Suprapubic skin (tissue), 4 donors: Measurements from ENCODE around the gene PCTP. TPM values are rescaled to one million over a fixed set of nuclear protein-coding genes. Genes with fewer than 3 reads are reported as not detected.

Source experiments
- DNase-seq, 2 donors: peaks; one replicate each; pipeline ENCODE4 v3.0.0-alpha.2; 2019; ENCODE audit warnings: low spot score in 2 of 2
- H3K27ac ChIP-seq: fragments of 200-600 bp; sonication (generic); one replicate; pipeline ENCODE4 v1.5.1; 2019
- H3K27me3 ChIP-seq: fragments of 200-600 bp; sonication (generic); one replicate; pipeline ENCODE4 v1.5.1; 2019
- H3K36me3 ChIP-seq: fragments of 200-600 bp; sonication (generic); one replicate; pipeline ENCODE4 v1.5.1; 2019
- H3K4me1 ChIP-seq: fragments of 200-600 bp; sonication (generic); one replicate; pipeline ENCODE4 v1.5.1; 2019
- H3K4me3 ChIP-seq: fragments of 200-600 bp; sonication (generic); one replicate; pipeline ENCODE4 v1.5.1; 2019; ENCODE audit warnings: mild to moderate bottlenecking
- H3K9me3 ChIP-seq: fragments of 200-600 bp; sonication (generic); one replicate; pipeline ENCODE4 v1.5.1; 2019
- EP300 ChIP-seq: sonication (generic); formaldehyde crosslinking; IDR thresholded peaks from one replicate; pipeline ENCODE4 v1.6.1; 2017; ENCODE audit warnings: antibody characterized with exemption
- POLR2A ChIP-seq, 2 donors: fragments of 450-650 bp; IDR thresholded peaks; one replicate each; pipeline ENCODE4 v1.6.1; 2017; ENCODE audit warnings: antibody characterized with exemption in 2 of 2, mild to moderate bottlenecking in 2 of 2, moderate library complexity in 2 of 2
- POLR2AphosphoS5 ChIP-seq, 3 donors: sonication (generic); formaldehyde crosslinking; IDR thresholded peaks; one replicate each; pipeline ENCODE4 v1.6.1; 2017; ENCODE audit warnings: antibody characterized with exemption in 3 of 3
- WGBS: methylation state at CpG from one replicate; pipeline ENCODE4 v1.1.5; 2018; 5-methylcytosine and 5-hydroxymethylcytosine counted together
- total RNA-seq, 4 donors: library from RNA; depleted of rRNA; stranded (reverse); fragments of >200 nt; gene quantifications; one replicate each; pipeline ENCODE4 v1.1.0, GENCODE V29; 2016
- TF ChIP-seq, protein P1 (sequence below), 2 donors: fragments of 200-600 bp in 1 of 2; fragments of 450-650 bp in 1 of 2; sonication (generic) in 1 of 2; IDR thresholded peaks; one replicate each; pipeline ENCODE4 v1.5.1; 2016 to 2019; ENCODE audit warnings: antibody characterized with exemption in 2 of 2, mild to moderate bottlenecking in 1 of 2, moderate library complexity in 1 of 2

The PCTP gene
- total RNA-seq, 4 donors from 2014 or later, result 6.4 to 17.4 (median 11.2) TPM

DNA sequence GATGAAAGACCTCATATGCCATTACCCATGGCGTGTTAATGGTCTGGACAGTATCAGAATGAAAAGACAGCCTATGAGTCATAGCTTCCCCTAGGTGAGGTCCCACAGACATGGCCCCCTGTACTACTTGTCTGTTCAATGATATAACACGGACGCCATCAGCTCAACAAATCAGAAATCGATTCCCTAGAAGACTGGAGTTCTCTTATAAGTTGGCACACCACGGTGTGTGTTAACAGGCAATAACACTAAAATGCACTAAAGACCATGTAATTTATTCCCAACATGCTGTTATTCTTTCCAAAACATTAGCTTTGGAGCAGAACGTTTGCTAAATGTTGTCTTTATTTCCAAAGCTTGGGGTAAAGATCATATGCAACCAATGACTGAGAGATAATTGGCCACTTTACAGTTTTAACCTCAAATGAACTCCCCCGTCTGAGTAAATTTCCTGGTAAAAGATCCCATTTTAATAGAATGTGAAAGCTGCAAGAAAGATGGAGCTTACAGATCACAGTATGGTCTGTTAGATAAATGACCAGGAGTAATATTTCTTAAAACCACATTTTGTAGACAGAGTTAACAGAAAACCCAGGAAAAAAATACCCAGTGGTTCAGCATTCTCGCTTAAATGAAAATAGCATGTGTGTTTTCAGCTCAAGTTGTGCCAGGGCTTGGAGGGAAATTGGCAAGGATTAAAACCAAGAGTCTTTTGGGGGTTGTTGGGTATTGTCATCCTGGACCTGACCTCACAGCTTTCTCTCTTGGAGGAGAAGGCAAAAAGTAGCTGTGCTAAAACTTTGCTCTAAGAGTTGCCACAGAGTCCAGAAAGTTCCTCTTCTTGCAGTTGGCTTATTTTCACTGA, 65.9 kb downstream of the PCTP start:
- H3K9me3 ChIP-seq, result no peaks in the 10 kb centered on the region
- H3K4me1 ChIP-seq, result no peaks in the 10 kb centered on the region
- H3K4me3 ChIP-seq, result no peak overlapping the region
- TF ChIP-seq POLR2A (IDR thresholded peaks at IDR 0.05), result no peak
- no peak for TF ChIP-seq EP300
- TF ChIP-seq POLR2AphosphoS5 (IDR thresholded peaks at IDR 0.05), result no peak
- TF ChIP-seq, protein P1, sequence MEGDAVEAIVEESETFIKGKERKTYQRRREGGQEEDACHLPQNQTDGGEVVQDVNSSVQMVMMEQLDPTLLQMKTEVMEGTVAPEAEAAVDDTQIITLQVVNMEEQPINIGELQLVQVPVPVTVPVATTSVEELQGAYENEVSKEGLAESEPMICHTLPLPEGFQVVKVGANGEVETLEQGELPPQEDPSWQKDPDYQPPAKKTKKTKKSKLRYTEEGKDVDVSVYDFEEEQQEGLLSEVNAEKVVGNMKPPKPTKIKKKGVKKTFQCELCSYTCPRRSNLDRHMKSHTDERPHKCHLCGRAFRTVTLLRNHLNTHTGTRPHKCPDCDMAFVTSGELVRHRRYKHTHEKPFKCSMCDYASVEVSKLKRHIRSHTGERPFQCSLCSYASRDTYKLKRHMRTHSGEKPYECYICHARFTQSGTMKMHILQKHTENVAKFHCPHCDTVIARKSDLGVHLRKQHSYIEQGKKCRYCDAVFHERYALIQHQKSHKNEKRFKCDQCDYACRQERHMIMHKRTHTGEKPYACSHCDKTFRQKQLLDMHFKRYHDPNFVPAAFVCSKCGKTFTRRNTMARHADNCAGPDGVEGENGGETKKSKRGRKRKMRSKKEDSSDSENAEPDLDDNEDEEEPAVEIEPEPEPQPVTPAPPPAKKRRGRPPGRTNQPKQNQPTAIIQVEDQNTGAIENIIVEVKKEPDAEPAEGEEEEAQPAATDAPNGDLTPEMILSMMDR (IDR thresholded peaks at IDR 0.05), result no peak
- 67% methylated on average over 8 of the region's 8 CpGs for WGBS
- H3K36me3 ChIP-seq, result no peaks in the 10 kb centered on the region
- no peak overlapping the region for H3K27ac ChIP-seq
- no peak for DNase-seq
- no peaks in the 10 kb centered on the region for H3K27me3 ChIP-seq

- no peak overlapping the region for H3K4me3 ChIP-seq
- 73% methylated on average over 1 of the region's 1 CpG for WGBS
- H3K4me1 ChIP-seq, result no peaks in the 10 kb centered on the region
- no peak for TF ChIP-seq POLR2AphosphoS5 (IDR thresholded peaks at IDR 0.05)
- no peak for TF ChIP-seq POLR2A (IDR thresholded peaks at IDR 0.05)
- no peak for TF ChIP-seq EP300
- TF ChIP-seq, protein P1 (IDR thresholded peaks at IDR 0.05), result no peak
- H3K27ac ChIP-seq, result no peak overlapping the region
- no peaks in the 10 kb centered on the region for H3K27me3 ChIP-seq
- DNase-seq, result no peak
- no peaks in the 10 kb centered on the region for H3K9me3 ChIP-seq
- H3K36me3 ChIP-seq, result no peaks in the 10 kb centered on the region
Measured at GRCh38 chr17:55817397-55817709, 66.5 kb downstream of the PCTP start.

- H3K4me1 ChIP-seq, result no peaks in the 10 kb centered on the region
- WGBS, result 75% methylated on average over 3 of the region's 3 CpGs
- no peak for DNase-seq
- no peaks in the 10 kb centered on the region for H3K36me3 ChIP-seq
- TF ChIP-seq EP300 (no peak), POLR2A (IDR thresholded peaks at IDR 0.05) (no peak), POLR2AphosphoS5 (IDR thresholded peaks at IDR 0.05) (no peak)
- TF ChIP-seq, protein P1 (IDR thresholded peaks at IDR 0.05), result no peak
- no peak overlapping the region for H3K4me3 ChIP-seq
- H3K27me3 ChIP-seq, result no peaks in the 10 kb centered on the region
- H3K27ac ChIP-seq, result no peak overlapping the region
- no peaks in the 10 kb centered on the region for H3K9me3 ChIP-seq
Measured at GRCh38 chr17:55818026-55818425, 67.2 kb downstream of the PCTP start.

GRCh38 chr17:55818451-55819375, 67.9 kb downstream of the PCTP start:
- TF ChIP-seq, protein P1 (IDR thresholded peaks at IDR 0.05), result no peak
- TF ChIP-seq POLR2A (IDR thresholded peaks at IDR 0.05) (no peak), EP300 (no peak), POLR2AphosphoS5 (IDR thresholded peaks at IDR 0.05) (no peak)
- H3K4me1 ChIP-seq, result no peaks in the 10 kb centered on the region
- no peak overlapping the region for H3K27ac ChIP-seq
- no peak for DNase-seq
- no peak overlapping the region for H3K4me3 ChIP-seq
- no peaks in the 10 kb centered on the region for H3K36me3 ChIP-seq
- no peaks in the 10 kb centered on the region for H3K9me3 ChIP-seq
- 67% methylated on average over 5 of the region's 5 CpGs for WGBS
- H3K27me3 ChIP-seq, result no peaks in the 10 kb centered on the region

GRCh38 chr17:55820675-55821074, 69.8 kb downstream of the PCTP start:
- H3K27ac ChIP-seq, result no peak overlapping the region
- no peak for DNase-seq
- TF ChIP-seq POLR2A (IDR thresholded peaks at IDR 0.05), result no peak
- no peak for TF ChIP-seq POLR2AphosphoS5 (IDR thresholded peaks at IDR 0.05)
- TF ChIP-seq, protein P1 (IDR thresholded peaks at IDR 0.05), result no peak
- TF ChIP-seq EP300, result no peak
- H3K9me3 ChIP-seq, result no peaks in the 10 kb centered on the region
- no peaks in the 10 kb centered on the region for H3K4me1 ChIP-seq
- H3K36me3 ChIP-seq, result no peaks in the 10 kb centered on the region
- no peaks in the 10 kb centered on the region for H3K27me3 ChIP-seq
- no peak overlapping the region for H3K4me3 ChIP-seq
